A549 treated with Hydrocortisone at 1 μM for 4 hours (cell line): ENCODE measurements around the gene CRACR2A. TPM values are rescaled to one million over a fixed set of nuclear protein-coding genes. Genes with fewer than 3 reads are reported as not detected.

ENCODE experiments used
- total RNA-seq: library from RNA; stranded (reverse); fragments of 200-300 nt; extraction: Qiagen RNA extraction; gene quantifications from 5 replicates; pipeline ENCODE4 v1.2.3, GENCODE V29; 2022

The CRACR2A gene
- total RNA-seq = 1.2 to 2.2 TPM (median 1.6 TPM) in 5 replicates

GRCh38 chr12:3752741-3753486 is at the start of gene CRACR2A:
TSS of gene CRACR2A (minus strand) at chr12:3753109. CDS start at chr12:3696999, 56,110 bp downstream.

Other genes with a start within 250 kb of the CRACR2A start
- gene PARP11, start 120.3 kb upstream of the CRACR2A start, total RNA-seq = 1.3 to 2.1 TPM (median 1.7 TPM) in 5 replicates